PC-3 (cell line): Measurements from ENCODE around the gene ASCL1. TPM values are rescaled to one million over a fixed set of nuclear protein-coding genes. Genes with fewer than 3 reads are reported as not detected.

Experiments used
- ATAC-seq: fragments of 200-7000 bp; cut with Tn5 transposase; 2 replicates; pipeline ENCODE4 v1.9.1; 2020; ENCODE audit warnings: mild to moderate bottlenecking, moderate library complexity
- BruUV-seq: library from RNA; stranded (reverse); fragments of 400-500 nt; replicated peaks from 2 replicates; lab custom pipeline; 2021; lab: Mats Ljungman, UMichigan
- CTCF ChIA-PET: fragments of 300-600 bp; sonication (Branson Sonifier 250); formaldehyde crosslinking; loops from one replicate; lab custom pipeline; 2022; ENCODE audit warnings: antibody characterized with exemption; lab: Charles Lee
- POLR2A ChIA-PET: fragments of 300-600 bp; sonication (Branson Sonifier 250); formaldehyde crosslinking; loops from one replicate; lab custom pipeline; 2022; ENCODE audit warnings: antibody characterized with exemption; ENCODE audit not compliant: unreplicated experiment; lab: Charles Lee
- DNase-seq: peaks from one replicate; pipeline ENCODE4 v3.0.0-alpha.2; 2015
- H2AFZ ChIP-seq: fragments of 300-600 bp; sonication (generic); 2 replicates; pipeline ENCODE4 v1.6.0; 2016; ENCODE audit warnings: antibody characterized with exemption, low read length
- H3F3A ChIP-seq: fragments of 300-600 bp; sonication (generic); one replicate; pipeline ENCODE4 v1.6.0; 2017; ENCODE audit warnings: antibody characterized with exemption, low read length, control low read depth, mild to moderate bottlenecking; ENCODE audit not compliant: unreplicated experiment
- H3K27ac ChIP-seq: fragments of 300-600 bp; sonication (generic); 2 replicates; pipeline ENCODE4 v1.5.1; 2016; ENCODE audit warnings: mild to moderate bottlenecking, low read length
- H3K27me3 ChIP-seq: fragments of 300-600 bp; sonication (generic); 2 replicates; pipeline ENCODE4 v1.6.1; 2016; ENCODE audit warnings: low read length, mixed read lengths
- H3K36me3 ChIP-seq: fragments of 300-600 bp; sonication (generic); 2 replicates; pipeline ENCODE4 v1.6.1; 2016; ENCODE audit warnings: low read depth, mixed run types, low read length, mixed read lengths
- H3K4me1 ChIP-seq: fragments of 300-600 bp; sonication (generic); 2 replicates; pipeline ENCODE4 v1.5.1; 2016; ENCODE audit warnings: low read length; ENCODE audit not compliant: insufficient read depth
- H3K4me2 ChIP-seq: fragments of 300-600 bp; sonication (generic); 2 replicates; pipeline ENCODE4 v1.6.0; 2016; ENCODE audit warnings: low read length
- H3K4me3 ChIP-seq: fragments of 300-600 bp; sonication (generic); 2 replicates; pipeline ENCODE4 v1.5.1; 2016; ENCODE audit warnings: mild to moderate bottlenecking, low read length, mixed read lengths
- H3K79me2 ChIP-seq: fragments of 300-600 bp; sonication (generic); 2 replicates; pipeline ENCODE4 v1.6.1; 2017; ENCODE audit warnings: low read length, mixed read lengths
- H3K9ac ChIP-seq: fragments of 300-600 bp; sonication (generic); 2 replicates; pipeline ENCODE4 v1.6.0; 2016; ENCODE audit warnings: mild to moderate bottlenecking, low read length
- H3K9me2 ChIP-seq: fragments of 300-600 bp; sonication (generic); replicated peaks from 2 replicates; pipeline ENCODE4 v1.6.1; 2016; ENCODE audit warnings: mixed run types, low read length, mixed read lengths
- H3K9me3 ChIP-seq: fragments of 300-600 bp; sonication (generic); 2 replicates; pipeline ENCODE4 v1.6.1; 2016; ENCODE audit warnings: low read length, mixed read lengths
- H4K20me1 ChIP-seq: fragments of 300-600 bp; sonication (generic); 2 replicates; pipeline ENCODE4 v1.6.1; 2016; ENCODE audit warnings: low read length, mixed read lengths
- EZH2 ChIP-seq: fragments of 300-600 bp; sonication (generic); IDR thresholded peaks from one replicate; pipeline ENCODE4 v1.6.1; 2017; ENCODE audit warnings: antibody characterized with exemption, mild to moderate bottlenecking, low read length; ENCODE audit not compliant: unreplicated experiment
- EZH2phosphoT487 ChIP-seq: fragments of 300-600 bp; sonication (generic); IDR thresholded peaks from 2 replicates; pipeline ENCODE4 v1.6.1; 2018; ENCODE audit warnings: mild to moderate bottlenecking, antibody characterized with exemption, low read length, borderline replicate concordance
- intact Hi-C: fragments of 100-400 bp; cut with micrococcal nuclease; formaldehyde crosslinking; loops from 2 replicates; pipeline ENCODE4 v1.9.0; 2023
- total RNA-seq: library from RNA; depleted of rRNA; stranded (reverse); fragments of >200 nt; gene quantifications from 2 replicates; pipeline ENCODE4 v1.2.3, GENCODE V29; 2014
- TF ChIP-seq, protein P1 (sequence below): fragments of 300-600 bp; sonication (generic); conservative IDR thresholded peaks from 2 replicates; pipeline ENCODE4 v1.5.1; 2017; ENCODE audit warnings: antibody characterized with exemption, low read depth, mild to moderate bottlenecking, low read length

ASCL1 gene
- total RNA-seq, 1 experiment from 2014 or later = not detected

DNA sequence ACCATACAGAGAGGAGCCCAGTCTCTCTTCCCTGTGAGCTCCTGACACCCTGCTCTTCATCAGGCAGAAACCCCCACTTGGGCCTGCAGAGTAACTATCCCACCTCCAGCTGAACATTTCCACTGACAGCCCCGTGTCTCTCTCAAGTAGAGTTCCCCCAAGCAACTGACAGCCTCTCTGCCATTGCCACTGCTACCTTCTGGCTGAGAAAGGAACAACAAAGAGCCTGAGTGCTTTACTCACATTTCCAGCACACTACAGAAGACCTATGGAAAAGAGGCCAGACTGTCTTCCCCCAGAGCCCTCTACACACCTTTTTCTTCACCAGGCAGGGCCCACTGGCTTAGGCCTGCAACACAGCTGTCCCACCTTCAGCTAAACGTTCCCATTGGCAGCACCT, 18.4 kb upstream of the ASCL1 start:
- CTCF ChIA-PET = no interaction called here
- Histone ChIP-seq H3K27me3 (no peaks in the 10 kb centered on the region), H3K36me3 (no peaks in the 10 kb centered on the region), H3K27ac (no peak overlapping the region), H2AFZ (no peak overlapping the region), H3K9ac (no peak overlapping the region), H3F3A (no peaks in the 10 kb centered on the region), H3K9me3 (no peaks in the 10 kb centered on the region), H3K79me2 (no peaks in the 10 kb centered on the region), H3K4me3 (no peak overlapping the region), H3K4me2 (no peak overlapping the region), H4K20me1 (no peaks in the 10 kb centered on the region), H3K9me2 (no peaks in the 10 kb centered on the region), H3K4me1 (no peaks in the 10 kb centered on the region)
- TF ChIP-seq EZH2phosphoT487 (no peak), EZH2 (no peak)
- TF ChIP-seq, protein P1, sequence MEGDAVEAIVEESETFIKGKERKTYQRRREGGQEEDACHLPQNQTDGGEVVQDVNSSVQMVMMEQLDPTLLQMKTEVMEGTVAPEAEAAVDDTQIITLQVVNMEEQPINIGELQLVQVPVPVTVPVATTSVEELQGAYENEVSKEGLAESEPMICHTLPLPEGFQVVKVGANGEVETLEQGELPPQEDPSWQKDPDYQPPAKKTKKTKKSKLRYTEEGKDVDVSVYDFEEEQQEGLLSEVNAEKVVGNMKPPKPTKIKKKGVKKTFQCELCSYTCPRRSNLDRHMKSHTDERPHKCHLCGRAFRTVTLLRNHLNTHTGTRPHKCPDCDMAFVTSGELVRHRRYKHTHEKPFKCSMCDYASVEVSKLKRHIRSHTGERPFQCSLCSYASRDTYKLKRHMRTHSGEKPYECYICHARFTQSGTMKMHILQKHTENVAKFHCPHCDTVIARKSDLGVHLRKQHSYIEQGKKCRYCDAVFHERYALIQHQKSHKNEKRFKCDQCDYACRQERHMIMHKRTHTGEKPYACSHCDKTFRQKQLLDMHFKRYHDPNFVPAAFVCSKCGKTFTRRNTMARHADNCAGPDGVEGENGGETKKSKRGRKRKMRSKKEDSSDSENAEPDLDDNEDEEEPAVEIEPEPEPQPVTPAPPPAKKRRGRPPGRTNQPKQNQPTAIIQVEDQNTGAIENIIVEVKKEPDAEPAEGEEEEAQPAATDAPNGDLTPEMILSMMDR = no peak
- POLR2A ChIA-PET = no interaction called here
- intact Hi-C loops = no loop called here
- no TSS peak for BruUV-seq
- ATAC-seq (no peak), DNase-seq (no peak)

GRCh38 chr12:102939670-102940222, 17.7 kb upstream of the ASCL1 start:
- H3K27ac ChIP-seq = no peak overlapping the region
- ChIA-PET CTCF (no interaction called here), POLR2A (no interaction called here)
- DNase-seq (no peak), ATAC-seq (no peak)
- TF ChIP-seq EZH2phosphoT487 = no peak
- TF ChIP-seq, protein P1 = no peak
- TF ChIP-seq EZH2 = no peak
- H3F3A ChIP-seq = no peaks in the 10 kb centered on the region
- H3K9me3 ChIP-seq = no peaks in the 10 kb centered on the region
- no peak overlapping the region for H2AFZ ChIP-seq
- no TSS peak for BruUV-seq
- H3K9me2 ChIP-seq = no peaks in the 10 kb centered on the region
- no peaks in the 10 kb centered on the region for H4K20me1 ChIP-seq
- intact Hi-C loops = no loop called here
- no peaks in the 10 kb centered on the region for H3K79me2 ChIP-seq
- no peaks in the 10 kb centered on the region for H3K27me3 ChIP-seq
- H3K4me1 ChIP-seq = no peaks in the 10 kb centered on the region
- H3K4me2 ChIP-seq = no peak overlapping the region
- no peak overlapping the region for H3K9ac ChIP-seq
- no peak overlapping the region for H3K4me3 ChIP-seq
- H3K36me3 ChIP-seq = no peaks in the 10 kb centered on the region

- Histone ChIP-seq H3K9me2 (no peaks in the 10 kb centered on the region), H3K4me3 (no peak overlapping the region), H2AFZ (no peak overlapping the region), H3K27ac (no peak overlapping the region), H3K9ac (no peak overlapping the region), H3K4me2 (no peak overlapping the region), H3F3A (no peaks in the 10 kb centered on the region), H3K9me3 (no peaks in the 10 kb centered on the region), H3K27me3 (peaks cover 15% of the 10 kb centered on the region; the same call in 1 of the 2 replicates), H3K36me3 (no peaks in the 10 kb centered on the region), H3K79me2 (no peaks in the 10 kb centered on the region), H4K20me1 (no peaks in the 10 kb centered on the region), H3K4me1 (no peaks in the 10 kb centered on the region)
- intact Hi-C loops = loop anchor here (5.0 kb wide), 1 partner anchor 686 kb away; no protein-coding TSS in a partner anchor
- TF ChIP-seq, protein P1 = no peak
- no peak for TF ChIP-seq EZH2
- TF ChIP-seq EZH2phosphoT487 = no peak
- POLR2A ChIA-PET = no interaction called here
- CTCF ChIA-PET = no interaction called here
- DNase-seq = no peak
- no TSS peak for BruUV-seq
- no peak for ATAC-seq
Observed at GRCh38 chr12:102946042-102946441, 11.4 kb upstream of the ASCL1 start.
